IMR-90 (cell line): Measurements from ENCODE around the gene ATP4B. TPM values are rescaled to one million over a fixed set of nuclear protein-coding genes. Genes with fewer than 3 reads are reported as not detected.

Experiments used
- ATAC-seq: fragments of 200-7000 bp; cut with Tn5 transposase; 2 replicates; pipeline ENCODE4 v1.9.1; 2020; ENCODE audit warnings: low read depth, mild to moderate bottlenecking, moderate library complexity
- BruUV-seq: library from RNA; stranded (reverse); fragments of 400-500 nt; replicated peaks from 2 replicates; lab custom pipeline; 2021; lab: Mats Ljungman, UMichigan
- CTCF ChIA-PET: fragments of 300-600 bp; formaldehyde crosslinking; extraction: SDS; loops from one replicate; lab custom pipeline; 2021; ENCODE audit warnings: antibody characterized with exemption; lab: Yijun Ruan, JAX
- POLR2A ChIA-PET: fragments of 300-600 bp; sonication (Branson Sonifier 250); formaldehyde crosslinking; loops from one replicate; lab custom pipeline; 2022; ENCODE audit warnings: antibody characterized with exemption; ENCODE audit not compliant: unreplicated experiment; lab: Charles Lee
- DNase-seq: peaks from one replicate; pipeline ENCODE4 v3.0.0; 2013
- H2AFZ ChIP-seq: replicated peaks from 2 replicates; pipeline ENCODE3; 2013; ENCODE audit warnings: low read length, mild to moderate bottlenecking; ENCODE audit not compliant: poor library complexity
- H2AK5ac ChIP-seq: 2 replicates; pipeline ENCODE4 v1.6.1; 2013; ENCODE audit warnings: low read depth, low read length, inconsistent platforms
- H2AK9ac ChIP-seq: replicated peaks from 2 replicates; pipeline ENCODE3; 2013; ENCODE audit warnings: mild to moderate bottlenecking, low read depth, low read length, moderate library complexity; ENCODE audit not compliant: poor library complexity
- H2BK120ac ChIP-seq: 2 replicates; pipeline ENCODE4 v1.6.1; 2013; ENCODE audit warnings: low read depth, low read length, inconsistent platforms
- H2BK15ac ChIP-seq: 3 replicates; pipeline ENCODE4 v1.6.1; 2013; ENCODE audit warnings: low read depth, low read length, inconsistent platforms
- H2BK20ac ChIP-seq: 2 replicates; pipeline ENCODE4 v1.6.1; 2013; ENCODE audit warnings: low read depth, mild to moderate bottlenecking, inconsistent platforms, low read length, moderate library complexity
- H2BK5ac ChIP-seq: 2 replicates; pipeline ENCODE4 v1.6.1; 2013; ENCODE audit warnings: mild to moderate bottlenecking, low read depth, low read length, inconsistent platforms; ENCODE audit not compliant: poor library complexity, severe bottlenecking
- H3K14ac ChIP-seq: replicated peaks from 2 replicates; pipeline ENCODE4 v1.6.1; 2013; ENCODE audit warnings: low read depth, low read length, inconsistent platforms
- H3K18ac ChIP-seq: 2 replicates; pipeline ENCODE4 v1.6.1; 2013; ENCODE audit warnings: low read depth, low read length, control low read depth
- H3K23ac ChIP-seq: 2 replicates; pipeline ENCODE4 v1.6.1; 2013; ENCODE audit warnings: low read depth, low read length, inconsistent platforms
- H3K27ac ChIP-seq: 2 replicates; pipeline ENCODE4 v1.5.1; 2013; ENCODE audit warnings: mild to moderate bottlenecking, control low read depth, low read length; ENCODE audit not compliant: insufficient read depth
- H3K27me3 ChIP-seq: 2 replicates; pipeline ENCODE4 v1.6.1; 2013; ENCODE audit warnings: low read length; ENCODE audit not compliant: control insufficient read depth, insufficient read depth
- H3K36me3 ChIP-seq: 2 replicates; pipeline ENCODE4 v1.6.1; 2013; ENCODE audit warnings: low read length, mixed read lengths; ENCODE audit not compliant: control insufficient read depth, insufficient read depth
- H3K4ac ChIP-seq: 2 replicates; pipeline ENCODE4 v1.6.1; 2013; ENCODE audit warnings: low read depth, low read length, inconsistent platforms
- H3K4me1 ChIP-seq: 2 replicates; pipeline ENCODE4 v1.6.1; 2013; ENCODE audit warnings: low read length, mixed read lengths; ENCODE audit not compliant: control insufficient read depth, insufficient read depth
- H3K4me2 ChIP-seq: 2 replicates; pipeline ENCODE4 v1.6.1; 2013; ENCODE audit warnings: low read depth, mild to moderate bottlenecking, control low read depth, low read length, moderate library complexity
- H3K4me3 ChIP-seq: 2 replicates; pipeline ENCODE4 v1.5.1; 2013; ENCODE audit warnings: low read depth, mild to moderate bottlenecking, control low read depth, low read length, moderate library complexity; ENCODE audit not compliant: insufficient read depth
- H3K56ac ChIP-seq: 2 replicates; pipeline ENCODE4 v1.6.1; 2013; ENCODE audit warnings: low read length, inconsistent platforms; ENCODE audit not compliant: insufficient read depth; ENCODE audit errors: extremely low read depth
- H3K79me1 ChIP-seq, 2 experiments: 2 replicates each; pipeline ENCODE4 v1.6.1; 2013; ENCODE audit warnings: low read length in 2 of 2, inconsistent platforms in 1 of 2, low read depth in 1 of 2
- H3K9ac ChIP-seq: 2 replicates; pipeline ENCODE4 v1.6.1; 2013; ENCODE audit warnings: low read depth, low read length, control low read depth
- H3K9me1 ChIP-seq: 2 replicates; pipeline ENCODE4 v1.6.1; 2013; ENCODE audit warnings: low read length, inconsistent platforms; ENCODE audit not compliant: insufficient read depth
- H3K9me3 ChIP-seq: 2 replicates; pipeline ENCODE4 v1.6.1; 2013; ENCODE audit warnings: low read length; ENCODE audit not compliant: control insufficient read depth, insufficient read depth
- H4K20me1 ChIP-seq: 2 replicates; pipeline ENCODE4 v1.6.1; 2013; ENCODE audit warnings: low read length, inconsistent platforms; ENCODE audit not compliant: insufficient read depth
- H4K5ac ChIP-seq: 2 replicates; pipeline ENCODE4 v1.6.1; 2013; ENCODE audit warnings: mild to moderate bottlenecking, low read depth, low read length, control low read depth
- H4K8ac ChIP-seq, 2 experiments: 2 replicates each; pipeline ENCODE4 v1.6.1; 2013; ENCODE audit warnings: low read depth in 2 of 2, low read length in 2 of 2, control low read depth in 1 of 2, inconsistent platforms in 1 of 2
- H4K91ac ChIP-seq: 2 replicates; pipeline ENCODE4 v1.6.1; 2013; ENCODE audit warnings: low read depth, low read length, inconsistent platforms; ENCODE audit not compliant: insufficient read depth
- BHLHE40 ChIP-seq: fragments of 150-350 bp; IDR thresholded peaks from 2 replicates; pipeline ENCODE4 v1.6.1; 2016; ENCODE audit warnings: mild to moderate bottlenecking, low read depth, low read length
- MAFK ChIP-seq: IDR thresholded peaks from 2 replicates; pipeline ENCODE4 v1.6.1; 2012; ENCODE audit warnings: low read depth, low read length, improper control_type of control experiment
- MAZ ChIP-seq: IDR thresholded peaks from 2 replicates; pipeline ENCODE4 v1.6.1; 2012; ENCODE audit warnings: low read depth, mild to moderate bottlenecking, low read length, improper control_type of control experiment, moderate library complexity, borderline replicate concordance
- POLR2A ChIP-seq: IDR thresholded peaks from 2 replicates; pipeline ENCODE4 v1.6.1; 2012; ENCODE audit warnings: mild to moderate bottlenecking, low read depth, low read length
- RAD21 ChIP-seq: IDR thresholded peaks from 2 replicates; pipeline ENCODE4 v1.6.1; 2012; ENCODE audit warnings: low read length, improper control_type of control experiment
- RCOR1 ChIP-seq: IDR thresholded peaks from 2 replicates; pipeline ENCODE4 v1.6.1; 2012; ENCODE audit warnings: mild to moderate bottlenecking, low read length, improper control_type of control experiment; ENCODE audit not compliant: insufficient replicate concordance
- RFX5 ChIP-seq: IDR thresholded peaks from 2 replicates; pipeline ENCODE4 v1.8.0; 2012; ENCODE audit warnings: low read depth, mild to moderate bottlenecking, low read length, moderate library complexity
- WGBS, 2 experiments: methylation state at CpG; one replicate each; pipeline versions ENCODE4 v1.1.5 to v1.1.7; 2013; ENCODE audit warnings: missing lambda C conversion rate in 2 of 2; ENCODE audit not compliant: insufficient read length in 1 of 2; ENCODE audit errors: extremely low coverage in 2 of 2; 5-methylcytosine and 5-hydroxymethylcytosine counted together
- dilution Hi-C: fragments of 300-500 bp; cut with HindIII; formaldehyde crosslinking; loops from one replicate; pipeline ENCODE4 v1.14.3; 2018; ENCODE audit warnings: low sequenced_read_pairs; ENCODE audit not compliant: unreplicated experiment
- in situ Hi-C: fragments of 300-500 bp; cut with MboI; formaldehyde crosslinking; loops from 3 replicates; pipeline ENCODE4 v1.14.3; 2019; ENCODE audit warnings: low sequenced_read_pairs, inconsistent platforms, mixed read lengths
- intact Hi-C: fragments of 100-400 bp; cut with micrococcal nuclease; formaldehyde crosslinking; loops from 2 replicates; pipeline ENCODE4 v1.10.0; 2022
- polyA plus RNA-seq, 3 experiments: library from polyadenylated mRNA; depleted of rRNA; stranded (reverse); fragments of >200 nt; gene quantifications; 2 replicates each; pipeline ENCODE4 v1.2.3, GENCODE V29; 2012; ENCODE audit warnings: low replicate concordance in 1 of 3
- total RNA-seq: library from RNA; depleted of rRNA; stranded (reverse); fragments of >200 nt; gene quantifications from 2 replicates; pipeline ENCODE4 v1.2.3, GENCODE V29; 2012
- TF ChIP-seq, protein P1 (sequence below): fragments of 150-350 bp; IDR thresholded peaks from 2 replicates; pipeline ENCODE4 v1.6.1; 2016; ENCODE audit warnings: low read depth, mild to moderate bottlenecking, low read length, moderate library complexity, borderline replicate concordance

The ATP4B gene
- total and polyA plus RNA-seq, 2 of the 4 experiments (the other 2 are of a cell fraction) = not detected

DNA sequence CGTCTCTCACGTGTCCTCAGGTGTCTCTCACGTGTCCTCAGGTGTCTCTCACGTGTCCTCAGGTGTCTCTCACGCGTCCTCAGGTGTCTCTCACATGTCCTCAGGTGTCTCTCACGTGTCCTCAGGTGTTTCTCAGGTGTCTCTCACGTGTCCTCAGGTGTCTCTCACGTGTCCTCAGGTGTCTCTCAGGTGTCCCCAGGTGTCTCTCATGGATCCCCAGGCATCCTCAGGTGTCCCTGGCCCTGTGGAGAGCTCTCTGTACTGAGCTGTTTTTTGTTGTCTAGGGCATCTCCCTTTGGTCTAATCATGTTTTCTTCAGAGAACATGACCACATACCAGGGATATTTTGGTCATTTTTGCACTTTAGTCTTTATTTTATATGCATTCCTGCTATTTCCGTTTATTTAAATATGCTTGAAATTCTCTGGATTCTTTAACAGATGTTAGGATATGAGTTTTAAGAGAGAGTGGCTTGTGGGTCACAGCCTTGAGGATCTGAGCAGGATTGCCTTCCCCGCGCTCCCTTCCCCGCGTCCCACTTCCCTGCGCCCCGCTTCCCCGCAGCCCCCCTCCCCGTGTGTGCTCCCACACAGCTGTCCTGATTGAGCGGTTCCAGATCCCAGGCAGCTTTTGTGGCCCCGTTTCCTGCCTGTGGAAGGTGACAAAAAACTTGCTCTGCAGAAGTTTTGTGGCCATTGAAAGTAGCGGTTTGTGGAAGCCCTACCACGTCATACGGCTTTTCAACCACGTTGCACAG lies 31.9 kb downstream of the ATP4B start:
- Histone ChIP-seq H3K27ac (peak overlapping the region; percentile 93), H4K20me1 (peaks cover 64% of the 10 kb centered on the region), H2BK120ac (peak overlapping the region; percentile 69), H3K9me1 (peaks cover 20% of the 10 kb centered on the region), H3K23ac (no peak overlapping the region), H3K79me1 (peaks cover 19 to 77% of the 10 kb centered on the region in 2 experiments), H4K5ac (peak overlapping the region; percentile 76), H3K14ac (peak overlapping the region; percentile 71), H3K18ac (peak overlapping the region; percentile 97), H3K36me3 (peaks cover 34% of the 10 kb centered on the region), H2AFZ (no peak overlapping the region), H3K4me3 (no peak overlapping the region), H2BK20ac (peak overlapping the region; percentile 78), H3K9ac (no peak overlapping the region), H2BK5ac (peak overlapping the region; percentile 78), H3K56ac (no peak overlapping the region), H2AK5ac (peak overlapping the region; percentile 91), H3K4ac (peak overlapping the region; percentile 75), H4K91ac (peak overlapping the region; percentile 44; the same call in 1 of the 2 replicates), H2AK9ac (peak overlapping the region; percentile 35), H3K4me1 (peaks cover 13% of the 10 kb centered on the region), H4K8ac (peak overlapping the region in 1 of 2 experiments; percentile 50; a peak in 2 of 4 replicates), H3K9me3 (no peaks in the 10 kb centered on the region), H2BK15ac (peak overlapping the region; percentile 10; the same call in 1 of the 3 replicates), H3K27me3 (no peaks in the 10 kb centered on the region), H3K4me2 (peak overlapping the region; percentile 93)
- dilution Hi-C loops (no loop called here), in situ Hi-C loops (no loop called here), intact Hi-C loops (no loop called here)
- DNase-seq (peak; percentile 50), ATAC-seq (peak; percentile 82)
- TF ChIP-seq RAD21 = no peak
- no peak for TF ChIP-seq BHLHE40
- no peak for TF ChIP-seq MAZ
- TF ChIP-seq, protein P1, sequence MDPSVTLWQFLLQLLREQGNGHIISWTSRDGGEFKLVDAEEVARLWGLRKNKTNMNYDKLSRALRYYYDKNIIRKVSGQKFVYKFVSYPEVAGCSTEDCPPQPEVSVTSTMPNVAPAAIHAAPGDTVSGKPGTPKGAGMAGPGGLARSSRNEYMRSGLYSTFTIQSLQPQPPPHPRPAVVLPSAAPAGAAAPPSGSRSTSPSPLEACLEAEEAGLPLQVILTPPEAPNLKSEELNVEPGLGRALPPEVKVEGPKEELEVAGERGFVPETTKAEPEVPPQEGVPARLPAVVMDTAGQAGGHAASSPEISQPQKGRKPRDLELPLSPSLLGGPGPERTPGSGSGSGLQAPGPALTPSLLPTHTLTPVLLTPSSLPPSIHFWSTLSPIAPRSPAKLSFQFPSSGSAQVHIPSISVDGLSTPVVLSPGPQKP = no peak
- TF ChIP-seq RFX5 = no peak
- TF ChIP-seq RCOR1 = no peak
- TF ChIP-seq MAFK = no peak
- no peak for TF ChIP-seq POLR2A
- ChIA-PET POLR2A (no interaction called here), CTCF (no interaction called here)
- WGBS, 2 experiments = 82% methylated on average over 16 of the region's 24 CpGs; no CpG with 5 or more reads in 1 of the 2 experiments
- no TSS peak for BruUV-seq
